Hepatocyte (in vitro differentiated cells): ENCODE data around the gene BMPR1A.

ENCODE experiments used
- EZH2 ChIP-seq: fragments of 200-600 bp; sonication (generic); IDR thresholded peaks from 2 replicates; pipeline ENCODE4 v1.6.1; 2016; ENCODE audit warnings: antibody characterized with exemption, mild to moderate bottlenecking, borderline replicate concordance
- EZH2phosphoT487 ChIP-seq: fragments of 200-600 bp; sonication (generic); IDR thresholded peaks from one replicate; pipeline ENCODE4 v1.6.1; 2018; ENCODE audit warnings: antibody characterized with exemption, mild to moderate bottlenecking, low read depth, moderate library complexity; ENCODE audit not compliant: unreplicated experiment, severe bottlenecking
- TF ChIP-seq, protein P1 (sequence below): fragments of 200-600 bp; sonication (generic); IDR thresholded peaks from 2 replicates; pipeline ENCODE4 v1.5.1; 2016; ENCODE audit warnings: antibody characterized with exemption, mild to moderate bottlenecking; ENCODE audit not compliant: poor library complexity

DNA sequence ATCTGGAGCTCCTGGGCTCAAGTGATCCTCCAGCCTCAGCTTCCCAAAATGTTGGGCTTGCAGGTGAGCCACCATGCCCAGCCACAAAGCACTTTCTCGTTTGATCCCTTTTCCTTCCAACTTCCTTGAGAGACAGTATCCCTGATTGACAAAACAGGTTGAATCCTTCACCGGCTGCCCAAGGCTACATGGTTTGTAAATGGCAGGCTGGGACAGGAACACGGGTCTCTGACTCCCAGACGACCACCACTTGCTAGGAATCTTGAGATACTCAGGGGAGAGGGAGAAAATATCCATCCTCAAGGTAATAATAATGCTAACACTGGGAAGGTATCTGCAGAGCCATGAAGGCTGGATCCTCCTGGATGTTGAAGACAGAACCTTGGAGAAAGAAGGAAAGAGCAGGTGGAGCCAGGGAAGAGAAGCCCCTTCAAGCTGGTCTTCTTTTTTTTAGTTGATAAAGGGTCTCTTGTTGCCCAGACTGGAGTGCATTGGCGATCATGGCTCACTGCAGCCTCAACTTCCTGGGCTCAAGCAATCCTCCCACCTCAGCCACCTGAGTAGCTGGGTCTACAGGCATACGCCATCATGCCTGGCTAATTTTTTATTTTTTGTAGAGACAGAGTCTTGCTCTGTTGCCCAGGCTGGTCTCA is 181.2 kb downstream of the BMPR1A start:
- TF ChIP-seq, protein P1, sequence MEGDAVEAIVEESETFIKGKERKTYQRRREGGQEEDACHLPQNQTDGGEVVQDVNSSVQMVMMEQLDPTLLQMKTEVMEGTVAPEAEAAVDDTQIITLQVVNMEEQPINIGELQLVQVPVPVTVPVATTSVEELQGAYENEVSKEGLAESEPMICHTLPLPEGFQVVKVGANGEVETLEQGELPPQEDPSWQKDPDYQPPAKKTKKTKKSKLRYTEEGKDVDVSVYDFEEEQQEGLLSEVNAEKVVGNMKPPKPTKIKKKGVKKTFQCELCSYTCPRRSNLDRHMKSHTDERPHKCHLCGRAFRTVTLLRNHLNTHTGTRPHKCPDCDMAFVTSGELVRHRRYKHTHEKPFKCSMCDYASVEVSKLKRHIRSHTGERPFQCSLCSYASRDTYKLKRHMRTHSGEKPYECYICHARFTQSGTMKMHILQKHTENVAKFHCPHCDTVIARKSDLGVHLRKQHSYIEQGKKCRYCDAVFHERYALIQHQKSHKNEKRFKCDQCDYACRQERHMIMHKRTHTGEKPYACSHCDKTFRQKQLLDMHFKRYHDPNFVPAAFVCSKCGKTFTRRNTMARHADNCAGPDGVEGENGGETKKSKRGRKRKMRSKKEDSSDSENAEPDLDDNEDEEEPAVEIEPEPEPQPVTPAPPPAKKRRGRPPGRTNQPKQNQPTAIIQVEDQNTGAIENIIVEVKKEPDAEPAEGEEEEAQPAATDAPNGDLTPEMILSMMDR, result no peak
- no peak for TF ChIP-seq EZH2
- no peak for TF ChIP-seq EZH2phosphoT487
